ENCODE data around the gene CEP295NL. TPM values are rescaled to one million over a fixed set of nuclear protein-coding genes. Genes with fewer than 3 reads are reported as not detected.

The CEP295NL gene
- total and polyA plus RNA-seq, 2 of the 8 experiments (the other 6 are each of a cell fraction or from before 2014, with no cell fraction given): 0.06 to 2.0 TPM

DNA sequence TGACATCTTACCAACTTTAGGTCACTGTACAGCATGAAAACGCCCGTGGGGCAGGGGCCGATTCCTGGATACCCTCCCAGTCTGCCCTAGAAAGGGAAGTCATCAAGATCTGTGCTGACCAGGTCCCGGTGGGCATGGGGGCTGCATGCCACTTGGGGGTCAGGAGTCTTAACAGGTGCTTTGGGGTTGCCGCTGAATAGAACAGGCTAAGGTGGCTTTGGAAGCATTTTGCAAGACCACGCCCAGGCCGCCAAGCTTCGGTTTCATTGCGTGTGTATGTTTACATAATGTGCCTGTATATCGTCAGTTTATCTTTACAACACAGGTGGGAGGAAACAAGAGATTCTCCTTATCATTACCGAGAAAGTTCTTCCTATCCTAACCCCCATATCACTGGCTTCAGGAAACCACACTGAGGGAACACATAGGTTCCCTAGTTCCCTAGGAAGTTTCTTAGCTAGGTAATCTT lies 49.0 kb downstream of the CEP295NL start:
- Histone ChIP-seq H4K5ac (ENCODE audit: insufficient read length, low read depth, low read length) (no peak overlapping the region), H3K4ac (replicated peaks; ENCODE audit: insufficient read length, low read depth, low read length) (no peak overlapping the region), H3K14ac (ENCODE audit: insufficient read length) (no peak overlapping the region), H2BK12ac (ENCODE audit: low read depth, low read length) (no peak overlapping the region), H3K4me1 (replicated peaks in 1 of 4; ENCODE audit: control insufficient read depth in 3 of 4, insufficient read depth in 4 of 4, low read length in 3 of 4) (no peaks in the 10 kb centered on the region; a peak in 1 of 7 replicates), H3K4me3 (ENCODE audit: extremely low read depth in 1 of 4, insufficient read depth in 2 of 4, low read depth in 3 of 4, low read length in 4 of 4) (no peak overlapping the region), H4K20me1 (replicated peaks in 1 of 2; ENCODE audit: control insufficient read depth in 1 of 2, insufficient read depth in 2 of 2, low read length in 2 of 2) (no peaks in the 10 kb centered on the region), H2BK5ac (ENCODE audit: low read depth, low read length) (no peak overlapping the region), H2AK5ac (ENCODE audit: low read depth, low read length) (no peak overlapping the region), H3K56ac (replicated peaks; ENCODE audit: insufficient read length, low read depth, low read length) (no peak overlapping the region), H3K9ac (replicated peaks in 1 of 4; ENCODE audit: extremely low read depth in 1 of 4, low read depth in 3 of 4, low read length in 3 of 4) (no peak overlapping the region), H3K4me2 (ENCODE audit: insufficient read depth in 1 of 2, low read depth in 2 of 2, low read length in 2 of 2) (no peak overlapping the region), H3K79me1 (ENCODE audit: low read depth, low read length) (no peaks in the 10 kb centered on the region), H3K36me3 (ENCODE audit: control insufficient read depth in 2 of 4, insufficient read depth in 4 of 4, low read length in 3 of 4) (peaks cover 0 to 6% (median 2%) of the 10 kb centered on the region in 4 experiments; a peak in 5 of 8 replicates), H2BK120ac (replicated peaks; ENCODE audit: low read depth, low read length) (no peak overlapping the region), H3K79me2 (ENCODE audit: control insufficient read depth in 1 of 2, insufficient read depth in 2 of 2, low read length in 2 of 2) (no peaks in the 10 kb centered on the region), H2BK15ac (ENCODE audit: low read length) (no peak overlapping the region), H3K27ac (ENCODE audit: low read depth, low read length) (no peak overlapping the region), H3K23ac (ENCODE audit: insufficient read length) (no peak overlapping the region), H3K18ac (ENCODE audit: extremely low read depth, low read length) (no peak overlapping the region), H4K8ac (ENCODE audit: extremely low read depth, insufficient read depth, low read length) (no peak overlapping the region), H2AFZ (ENCODE audit: low read length) (no peak overlapping the region), H2BK20ac (ENCODE audit: low read length) (no peak overlapping the region), H3K27me3 (replicated peaks in 1 of 4; ENCODE audit: control insufficient read depth in 3 of 4, extremely low read depth in 1 of 4, insufficient read depth in 3 of 4, low read length in 3 of 4) (no peaks in the 10 kb centered on the region), H3K9me3 (ENCODE audit: insufficient read depth in 2 of 2, low read depth in 1 of 2, low read length in 1 of 2) (no peaks in the 10 kb centered on the region), H3K23me2 (ENCODE audit: low read depth, low read length) (no peaks in the 10 kb centered on the region), H4K91ac (replicated peaks; ENCODE audit: insufficient read length, low read length) (no peak overlapping the region)
- 88% methylated on average over 11 of the region's 11 CpGs; no CpG with 5 or more reads in 1 of the 2 experiments for WGBS, 2 experiments (ENCODE audit: extremely low coverage in 1 of 2, insufficient coverage in 1 of 2, insufficient read length in 1 of 2, insufficient replicate concordance in 2 of 2, low coverage in 1 of 2, low lambda C conversion rate in 2 of 2, missing lambda C conversion rate in 1 of 2)
- DNase-seq (ENCODE audit: low read depth in 1 of 2, low spot score in 2 of 2) (no peak), FAIRE-seq (no peak)
- POLR2A ChIA-PET (ENCODE audit: partially characterized antibody): no interaction called here
- CTCF ChIA-PET (ENCODE audit: partially characterized antibody): interaction anchor here (1.5 to 4.9 kb wide), 4 partner anchors 11 to 243 kb away, joined by 3 to 31 read pairs (median 14); no protein-coding TSS in a partner anchor
- no peak for TF ChIP-seq ASH2L (IDR thresholded peaks at IDR 0.05; ENCODE audit: low read length)
- no peak for TF ChIP-seq FOSL1 (IDR thresholded peaks at IDR 0.05; ENCODE audit: insufficient read depth, low read depth, low read length)
- no peak for TF ChIP-seq SP4 (IDR thresholded peaks at IDR 0.05; ENCODE audit: low read length)
- no peak for TF ChIP-seq BACH1 (IDR thresholded peaks at IDR 0.05; ENCODE audit: low read length)
- no peak for TF ChIP-seq CBX5 (IDR thresholded peaks at IDR 0.05; ENCODE audit: low read depth, low read length)
- no peak for TF ChIP-seq EZH2 (IDR thresholded peaks at IDR 0.05; ENCODE audit: low read depth, low read length, severe bottlenecking)
- no peak for TF ChIP-seq NRF1 (IDR thresholded peaks at IDR 0.05; ENCODE audit: low read depth, low read length)
- no peak for TF ChIP-seq SUZ12 (IDR thresholded peaks at IDR 0.05; ENCODE audit: low read length)
- no peak for TF ChIP-seq TAF7 (optimal IDR thresholded peaks at IDR 0.05; ENCODE audit: borderline replicate concordance, low read depth, low read length)
- TF ChIP-seq TBP (IDR thresholded peaks at IDR 0.05; ENCODE audit: low read depth, low read length): no peak
- TF ChIP-seq NANOG (IDR thresholded peaks at IDR 0.05; ENCODE audit: insufficient read depth, low read depth, low read length, poor library complexity, severe bottlenecking): no peak
- TF ChIP-seq JUND (IDR thresholded peaks at IDR 0.05; ENCODE audit: low read length): no peak
- TF ChIP-seq SP1 (IDR thresholded peaks at IDR 0.05; ENCODE audit: low read depth, low read length): no peak
- no peak for TF ChIP-seq JUN (IDR thresholded peaks at IDR 0.05; ENCODE audit: low read depth, low read length)

Measured in H1 (cell line).